Uterus (tissue), 2 donors: ENCODE data around the gene HCN4.

Experiments used
- POLR2A ChIP-seq, 2 donors: fragments of 450-650 bp; IDR thresholded peaks; one replicate each; pipeline ENCODE4 v1.6.1; 2016; ENCODE audit warnings: antibody characterized with exemption in 2 of 2, mild to moderate bottlenecking in 1 of 2, moderate library complexity in 1 of 2
- TF ChIP-seq, protein P1 (sequence below), 4 experiments: fragments of 200-600 bp in 2 of 4; fragments of 450-650 bp in 2 of 4; sonication (generic) in 2 of 4; IDR thresholded peaks; one replicate each; pipeline ENCODE4 v1.5.1; 2016 to 2019; ENCODE audit warnings: antibody characterized with exemption in 4 of 4, mild to moderate bottlenecking in 2 of 4, moderate library complexity in 1 of 4

DNA sequence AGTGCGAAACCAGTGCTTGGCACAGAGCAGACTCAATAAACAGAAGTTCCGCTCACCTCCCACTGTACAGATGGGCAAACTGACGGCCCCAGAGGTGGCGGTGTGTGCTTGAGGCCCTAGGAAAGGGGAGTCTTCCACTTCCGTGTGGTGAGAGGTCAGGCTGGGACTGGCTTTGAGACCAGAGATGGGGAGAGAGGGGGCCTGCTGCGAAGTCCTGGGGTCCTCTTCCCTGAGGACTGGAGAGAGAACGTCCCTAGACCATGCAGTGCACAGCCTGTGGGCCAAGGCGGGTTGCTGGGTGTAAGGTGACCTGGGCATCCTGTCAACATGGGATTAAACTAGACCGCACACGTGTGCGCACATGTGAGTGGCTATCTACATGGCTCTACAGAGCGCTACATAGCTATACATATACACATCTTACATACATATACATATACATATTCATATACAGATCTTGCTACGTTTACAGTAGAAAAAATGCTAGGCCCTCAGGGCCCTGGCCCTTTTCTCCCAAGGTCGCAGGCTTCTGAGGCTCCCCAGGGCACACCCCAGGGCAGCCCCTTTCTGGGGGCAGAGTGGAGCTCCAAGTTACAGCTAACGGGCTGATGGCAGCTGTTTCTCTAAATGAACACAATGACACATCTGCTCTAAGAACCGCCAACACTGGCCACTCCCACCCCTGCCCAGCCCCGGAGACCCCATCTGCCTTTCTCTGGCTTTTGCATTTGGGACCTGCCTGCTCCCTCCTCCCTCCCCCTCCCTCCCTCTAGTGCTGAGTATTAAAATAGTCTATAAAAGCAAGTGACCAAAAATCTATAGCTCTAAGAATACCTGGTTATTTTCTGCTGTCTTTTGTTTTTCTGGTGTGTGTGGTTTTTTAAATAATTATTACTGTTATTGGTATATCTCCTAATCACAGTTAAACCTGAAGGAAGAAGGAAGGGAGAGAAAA lies 47.0 kb downstream of the HCN4 start:
- TF ChIP-seq, protein P1, sequence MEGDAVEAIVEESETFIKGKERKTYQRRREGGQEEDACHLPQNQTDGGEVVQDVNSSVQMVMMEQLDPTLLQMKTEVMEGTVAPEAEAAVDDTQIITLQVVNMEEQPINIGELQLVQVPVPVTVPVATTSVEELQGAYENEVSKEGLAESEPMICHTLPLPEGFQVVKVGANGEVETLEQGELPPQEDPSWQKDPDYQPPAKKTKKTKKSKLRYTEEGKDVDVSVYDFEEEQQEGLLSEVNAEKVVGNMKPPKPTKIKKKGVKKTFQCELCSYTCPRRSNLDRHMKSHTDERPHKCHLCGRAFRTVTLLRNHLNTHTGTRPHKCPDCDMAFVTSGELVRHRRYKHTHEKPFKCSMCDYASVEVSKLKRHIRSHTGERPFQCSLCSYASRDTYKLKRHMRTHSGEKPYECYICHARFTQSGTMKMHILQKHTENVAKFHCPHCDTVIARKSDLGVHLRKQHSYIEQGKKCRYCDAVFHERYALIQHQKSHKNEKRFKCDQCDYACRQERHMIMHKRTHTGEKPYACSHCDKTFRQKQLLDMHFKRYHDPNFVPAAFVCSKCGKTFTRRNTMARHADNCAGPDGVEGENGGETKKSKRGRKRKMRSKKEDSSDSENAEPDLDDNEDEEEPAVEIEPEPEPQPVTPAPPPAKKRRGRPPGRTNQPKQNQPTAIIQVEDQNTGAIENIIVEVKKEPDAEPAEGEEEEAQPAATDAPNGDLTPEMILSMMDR (IDR thresholded peaks at IDR 0.05): no peak
- TF ChIP-seq POLR2A (IDR thresholded peaks at IDR 0.05): no peak
